ENCODE data around the gene RSPH3.
"Not testable (repeated sequence)": the region's sequence is repeated elsewhere in the genome, so short reads cannot be mapped to it uniquely, and the experiment has no call there.

The RSPH3 gene

GRCh38 chr6:158999666-159000403 lies at the start of gene RSPH3:
Gene RSPH3 (minus strand): TSS chr6:159000202. CDS start chr6:158999550, 652 bp downstream.
- in situ Hi-C loops (cut with MboI; ENCODE audit: low sequenced_read_pairs) = no loop called here

GRCh38 chr6:159047891-159048685 lies 48.1 kb upstream of the RSPH3 start:
- in situ Hi-C loops (cut with MboI; ENCODE audit: low sequenced_read_pairs) = no loop called here

GRCh38 chr6:159045801-159046200 lies 45.8 kb upstream of the RSPH3 start:
- in situ Hi-C loops (cut with MboI; ENCODE audit: low sequenced_read_pairs) = no loop called here

- in situ Hi-C loops (cut with MboI; ENCODE audit: low sequenced_read_pairs) = no loop called here
Measured at GRCh38 chr6:159044899-159045727, 45.1 kb upstream of the RSPH3 start, which contains the start of gene TAGAP. Gene TAGAP (minus strand): TSS chr6:159044991. CDS start chr6:159044146, 845 bp downstream.

- in situ Hi-C loops (cut with MboI; ENCODE audit: low sequenced_read_pairs) = no loop called here
Measured at GRCh38 chr6:159043947-159044346, 43.9 kb upstream of the RSPH3 start.

GRCh38 chr6:159043251-159043650 lies 43.2 kb upstream of the RSPH3 start:
- in situ Hi-C loops (cut with MboI; ENCODE audit: low sequenced_read_pairs) = no loop called here

- in situ Hi-C loops (cut with MboI; ENCODE audit: low sequenced_read_pairs) = no loop called here
Measured at GRCh38 chr6:159042826-159043181, 42.8 kb upstream of the RSPH3 start.

- in situ Hi-C loops (cut with MboI; ENCODE audit: low sequenced_read_pairs) = no loop called here
Measured at GRCh38 chr6:159042003-159042825, 42.2 kb upstream of the RSPH3 start.

- in situ Hi-C loops (cut with MboI; ENCODE audit: low sequenced_read_pairs) = no loop called here
Measured at GRCh38 chr6:159041181-159041580, 41.2 kb upstream of the RSPH3 start.

GRCh38 chr6:159039885-159040258 lies 39.9 kb upstream of the RSPH3 start:
- in situ Hi-C loops (cut with MboI; ENCODE audit: low sequenced_read_pairs) = no loop called here

GRCh38 chr6:159038914-159039884 lies 39.2 kb upstream of the RSPH3 start:
- in situ Hi-C loops (cut with MboI; ENCODE audit: low sequenced_read_pairs) = no loop called here

GRCh38 chr6:159038318-159038717 lies 38.3 kb upstream of the RSPH3 start:
- in situ Hi-C loops (cut with MboI; ENCODE audit: low sequenced_read_pairs) = not testable (repeated sequence)

GRCh38 chr6:159037756-159038290 lies 37.8 kb upstream of the RSPH3 start:
- in situ Hi-C loops (cut with MboI; ENCODE audit: low sequenced_read_pairs) = no loop called here

- in situ Hi-C loops (cut with MboI; ENCODE audit: low sequenced_read_pairs) = no loop called here
Measured at GRCh38 chr6:159036673-159037072, 36.7 kb upstream of the RSPH3 start.

GRCh38 chr6:159035891-159036290 lies 35.9 kb upstream of the RSPH3 start:
- in situ Hi-C loops (cut with MboI; ENCODE audit: low sequenced_read_pairs) = no loop called here

GRCh38 chr6:159033160-159034049 lies 33.4 kb upstream of the RSPH3 start:
- in situ Hi-C loops (cut with MboI; ENCODE audit: low sequenced_read_pairs) = no loop called here

GRCh38 chr6:159031846-159032245 lies 31.8 kb upstream of the RSPH3 start:
- in situ Hi-C loops (cut with MboI; ENCODE audit: low sequenced_read_pairs) = no loop called here

GRCh38 chr6:159030168-159030567 lies 30.2 kb upstream of the RSPH3 start:
- in situ Hi-C loops (cut with MboI; ENCODE audit: low sequenced_read_pairs) = no loop called here
